GM21526 (cell line): ENCODE data around the gene PRDM5.

ENCODE experiments used
- ATAC-seq: cut with Tn5 transposase; IDR thresholded peaks from one replicate; pipeline ENCODE4 v1.9.1; 2021; ENCODE audit warnings: moderate library complexity; ENCODE audit not compliant: unreplicated experiment, low FRiP score

PRDM5 gene

GRCh38 chr4:120922381-120923206 is at the start of gene PRDM5:
PRDM5 (minus strand) TSS chr4:120922726; CDS start chr4:120922608, 118 bp downstream.
- ATAC-seq, result no peak

- no peak for ATAC-seq
Measured at GRCh38 chr4:120971884-120972283, 49.4 kb upstream of the PRDM5 start.

- ATAC-seq, result no peak
Measured at GRCh38 chr4:120965938-120966337, 43.4 kb upstream of the PRDM5 start.

- ATAC-seq, result no peak
Measured at GRCh38 chr4:120964596-120964995, 42.1 kb upstream of the PRDM5 start.

- no peak for ATAC-seq
Measured at GRCh38 chr4:120963449-120963848, 40.9 kb upstream of the PRDM5 start.

GRCh38 chr4:120960656-120961267 is 38.2 kb upstream of the PRDM5 start:
- no peak for ATAC-seq

- ATAC-seq, result no peak
Measured at GRCh38 chr4:120948382-120948781, 25.9 kb upstream of the PRDM5 start.

GRCh38 chr4:120942776-120943175 is 20.2 kb upstream of the PRDM5 start:
- ATAC-seq, result no peak

- no peak for ATAC-seq
Measured at GRCh38 chr4:120940547-120940946, 18.0 kb upstream of the PRDM5 start.

- ATAC-seq, result no peak
Measured at GRCh38 chr4:120939693-120940092, 17.2 kb upstream of the PRDM5 start.

- no peak for ATAC-seq
Measured at GRCh38 chr4:120929847-120930246, 7.3 kb upstream of the PRDM5 start.

GRCh38 chr4:120927801-120928409 is 5.4 kb upstream of the PRDM5 start:
- ATAC-seq, result no peak

GRCh38 chr4:120926358-120927025 is 4.0 kb upstream of the PRDM5 start:
- no peak for ATAC-seq

GRCh38 chr4:120924931-120925330 is 2.4 kb upstream of the PRDM5 start:
- ATAC-seq, result no peak

GRCh38 chr4:120923207-120923522 is 639 bp upstream of the PRDM5 start:
- no peak for ATAC-seq

- ATAC-seq, result no peak
Measured at GRCh38 chr4:120921456-120922380, 808 bp downstream of the PRDM5 start.

GRCh38 chr4:120920666-120921065 is 1.9 kb downstream of the PRDM5 start:
- no peak for ATAC-seq

GRCh38 chr4:120919358-120919757 is 3.2 kb downstream of the PRDM5 start:
- no peak for ATAC-seq

GRCh38 chr4:120918788-120919187 is 3.7 kb downstream of the PRDM5 start:
- ATAC-seq, result no peak

GRCh38 chr4:120918092-120918491 is 4.4 kb downstream of the PRDM5 start:
- ATAC-seq, result no peak
